ENCODE results near the gene PSMB1.

DNA sequence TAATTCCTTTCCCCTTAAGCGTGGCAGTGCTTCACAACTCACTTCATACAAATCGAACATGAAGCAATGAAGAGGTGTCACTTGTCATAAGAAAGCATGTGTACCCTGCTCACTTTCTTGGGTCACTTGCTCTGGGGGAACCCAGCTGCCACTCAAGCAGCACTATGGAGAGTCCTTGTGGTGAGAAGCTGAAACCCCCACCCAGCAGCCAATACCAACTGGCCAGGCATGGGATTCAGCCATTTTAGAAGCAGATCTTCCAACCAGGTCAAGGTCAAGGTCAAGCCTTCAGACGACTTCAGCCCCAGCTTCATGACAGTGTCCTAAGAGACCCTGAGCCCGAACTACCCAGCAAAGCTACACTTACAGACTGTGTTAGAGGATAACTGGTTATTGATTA, 62.8 kb downstream of the PSMB1 start:
- no peak for TF ChIP-seq POLR2A (IDR thresholded peaks at IDR 0.05)
- TF ChIP-seq, protein P1, sequence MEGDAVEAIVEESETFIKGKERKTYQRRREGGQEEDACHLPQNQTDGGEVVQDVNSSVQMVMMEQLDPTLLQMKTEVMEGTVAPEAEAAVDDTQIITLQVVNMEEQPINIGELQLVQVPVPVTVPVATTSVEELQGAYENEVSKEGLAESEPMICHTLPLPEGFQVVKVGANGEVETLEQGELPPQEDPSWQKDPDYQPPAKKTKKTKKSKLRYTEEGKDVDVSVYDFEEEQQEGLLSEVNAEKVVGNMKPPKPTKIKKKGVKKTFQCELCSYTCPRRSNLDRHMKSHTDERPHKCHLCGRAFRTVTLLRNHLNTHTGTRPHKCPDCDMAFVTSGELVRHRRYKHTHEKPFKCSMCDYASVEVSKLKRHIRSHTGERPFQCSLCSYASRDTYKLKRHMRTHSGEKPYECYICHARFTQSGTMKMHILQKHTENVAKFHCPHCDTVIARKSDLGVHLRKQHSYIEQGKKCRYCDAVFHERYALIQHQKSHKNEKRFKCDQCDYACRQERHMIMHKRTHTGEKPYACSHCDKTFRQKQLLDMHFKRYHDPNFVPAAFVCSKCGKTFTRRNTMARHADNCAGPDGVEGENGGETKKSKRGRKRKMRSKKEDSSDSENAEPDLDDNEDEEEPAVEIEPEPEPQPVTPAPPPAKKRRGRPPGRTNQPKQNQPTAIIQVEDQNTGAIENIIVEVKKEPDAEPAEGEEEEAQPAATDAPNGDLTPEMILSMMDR (IDR thresholded peaks at IDR 0.05 in 4 of 5, conservative IDR thresholded peaks at IDR 0.05 in 1 of 5): no peak
